CD4-positive, alpha-beta T cell treated with Interferon alpha-2 for 1 hour (primary cell): ENCODE measurements around the gene PITPNM2.

ENCODE experiments used
- DNase-seq, 2 donors: peaks; one replicate each; pipeline ENCODE4 v3.0.0-alpha.2; 2020 to 2022

PITPNM2 gene

DNA sequence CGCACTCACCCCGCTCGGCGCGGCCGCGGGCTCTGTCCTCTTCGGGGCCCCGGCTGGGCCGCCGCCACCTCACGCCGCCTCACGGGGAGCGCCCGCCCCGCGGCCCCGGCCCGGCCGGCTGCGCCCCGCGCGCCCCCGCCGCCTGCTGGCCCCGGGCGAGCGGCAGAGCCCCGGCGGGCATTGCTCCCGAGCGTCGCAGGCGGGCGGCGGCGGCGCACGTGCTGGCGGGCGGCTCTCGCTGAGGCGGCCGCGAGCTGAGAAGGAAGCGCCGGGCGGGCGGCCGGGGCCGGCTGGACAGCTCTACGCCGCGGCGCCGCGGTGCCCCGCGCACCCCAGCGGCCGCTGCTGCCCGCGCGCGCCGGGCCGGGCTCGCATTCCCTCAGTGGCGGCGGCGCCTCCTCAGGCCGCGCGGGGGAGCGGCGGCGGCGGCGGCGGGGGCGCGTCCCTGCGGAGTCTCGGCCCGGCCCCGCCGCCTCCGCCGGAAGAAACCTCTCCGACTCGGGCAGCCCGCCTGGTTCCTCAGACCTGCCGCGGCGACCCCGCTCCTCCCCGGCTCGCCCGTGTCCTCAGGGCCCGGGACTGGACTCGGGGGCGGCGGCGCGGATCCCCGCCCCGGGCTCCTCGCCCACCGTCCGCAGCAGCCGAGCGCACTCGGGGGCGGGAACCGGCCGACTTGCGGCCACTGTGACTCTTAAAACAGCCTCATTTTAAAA is at the start of gene PITPNM2:
Gene PITPNM2 (minus strand): TSS at position 347 of the 713 bp plus-strand sequence. CDS start 116,500 bp downstream, outside the sequence.
- peak; percentile 47 to 67 for DNase-seq

DNA sequence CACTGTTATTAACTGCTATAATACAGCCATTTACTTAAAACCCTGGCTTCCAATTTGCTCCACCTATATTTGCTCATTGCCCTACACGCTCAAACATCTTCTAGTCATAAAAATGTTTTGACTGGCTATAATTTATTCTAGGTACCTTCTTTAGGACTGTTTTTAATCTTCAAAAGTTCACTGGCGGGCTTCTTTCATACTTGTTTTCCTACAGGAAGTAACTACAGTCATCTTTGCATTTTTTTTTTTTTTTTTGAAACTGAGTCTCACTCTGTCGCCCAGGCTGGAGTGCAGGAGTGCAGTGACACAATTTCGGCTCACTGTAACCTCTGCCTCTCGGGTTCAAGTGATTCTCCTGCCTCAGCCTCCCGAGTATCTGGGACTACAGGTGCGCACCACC is 49.5 kb upstream of the PITPNM2 start:
- DNase-seq: peak in 1 of 2 donors; percentile 1

- no peak for DNase-seq
These were observed 49.0 kb upstream of the PITPNM2 start for GRCh38 chr12:123199936-123200335.

DNA sequence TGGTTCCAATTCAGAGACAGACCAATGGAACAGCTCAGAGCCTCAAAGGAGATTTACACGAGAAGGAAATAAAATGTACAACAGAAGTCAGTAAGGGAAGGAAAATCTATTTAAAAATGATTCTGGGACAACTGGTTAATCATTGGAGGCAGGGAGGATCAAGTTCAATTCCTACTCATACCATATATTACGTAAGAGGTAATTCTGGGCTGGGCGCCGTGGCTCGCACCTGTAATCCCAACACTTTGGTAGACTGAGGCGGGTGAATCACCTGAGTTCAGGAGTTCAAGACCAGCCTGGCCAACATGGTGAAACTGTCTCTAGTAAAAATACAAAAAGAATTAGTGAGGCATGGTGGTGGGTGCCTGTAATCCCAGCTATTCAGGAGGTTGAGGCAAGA is 36.7 kb upstream of the PITPNM2 start:
- no peak for DNase-seq

DNA sequence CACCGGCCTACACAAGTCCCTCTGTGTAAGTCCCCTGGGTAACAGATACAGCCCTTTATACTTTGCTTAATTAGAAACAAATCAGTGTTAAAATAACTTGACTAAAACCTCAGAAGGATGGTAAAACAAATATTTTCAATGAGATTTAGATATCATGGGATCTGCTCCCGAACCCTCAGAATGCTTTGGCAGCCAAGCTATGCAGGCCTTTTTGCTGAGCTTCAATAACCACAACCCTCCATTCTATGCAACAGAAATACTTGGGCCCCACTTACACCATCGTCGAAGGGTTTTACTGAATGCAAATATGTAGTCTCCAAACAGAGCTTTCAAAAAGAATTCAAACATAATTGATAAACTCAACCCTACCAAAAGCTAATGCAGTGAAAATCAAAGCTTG is 29.3 kb upstream of the PITPNM2 start:
- DNase-seq: no peak

DNA sequence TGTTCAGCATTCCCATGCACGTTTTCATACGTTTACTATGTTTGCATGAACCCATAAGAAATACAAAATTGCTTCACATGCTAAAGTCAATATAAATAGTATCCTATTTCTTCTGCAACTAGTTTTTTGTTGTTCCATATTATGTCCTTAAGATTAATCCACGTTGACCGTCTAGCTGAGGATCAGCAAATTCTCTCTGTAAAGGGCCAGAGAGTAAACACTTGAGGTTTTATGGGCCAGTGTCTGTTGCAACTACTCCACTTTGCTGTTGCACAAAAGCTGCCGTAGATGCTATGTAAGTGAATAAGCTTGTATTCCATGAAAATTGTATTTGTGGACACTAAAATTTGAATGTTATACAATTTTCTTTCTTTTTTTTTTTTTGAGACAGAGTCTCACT is 21.1 kb upstream of the PITPNM2 start:
- DNase-seq: no peak

GRCh38 chr12:123167329-123167728 is 16.4 kb upstream of the PITPNM2 start:
- no peak for DNase-seq

GRCh38 chr12:123165537-123165936 is 14.6 kb upstream of the PITPNM2 start:
- no peak for DNase-seq

DNA sequence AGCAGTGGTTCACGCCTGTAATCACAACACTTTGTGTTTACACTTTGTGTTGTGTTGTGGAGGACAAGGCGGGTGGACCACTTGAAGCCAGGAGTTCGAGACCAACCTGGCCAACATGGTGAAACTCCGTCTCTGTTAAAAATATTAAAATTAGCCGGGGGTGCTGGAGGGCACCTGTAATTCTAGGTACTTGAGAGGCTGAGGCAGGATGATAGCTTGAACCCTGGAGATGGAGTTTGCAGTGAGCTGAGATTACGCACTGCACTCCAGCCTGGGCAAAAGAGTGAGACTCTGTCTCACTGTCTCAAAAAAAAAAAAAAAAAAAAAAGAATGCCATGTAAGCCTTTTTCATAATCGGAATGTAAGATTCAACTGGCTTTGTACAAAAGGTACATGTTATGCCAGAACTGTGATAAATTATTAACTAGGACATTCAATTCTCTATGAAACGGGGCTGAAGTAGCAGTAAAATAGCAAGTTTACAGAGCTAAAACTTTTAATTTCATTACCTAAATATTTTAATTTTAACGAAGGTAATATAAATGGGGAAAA is 13.9 kb upstream of the PITPNM2 start:
- DNase-seq: no peak

DNA sequence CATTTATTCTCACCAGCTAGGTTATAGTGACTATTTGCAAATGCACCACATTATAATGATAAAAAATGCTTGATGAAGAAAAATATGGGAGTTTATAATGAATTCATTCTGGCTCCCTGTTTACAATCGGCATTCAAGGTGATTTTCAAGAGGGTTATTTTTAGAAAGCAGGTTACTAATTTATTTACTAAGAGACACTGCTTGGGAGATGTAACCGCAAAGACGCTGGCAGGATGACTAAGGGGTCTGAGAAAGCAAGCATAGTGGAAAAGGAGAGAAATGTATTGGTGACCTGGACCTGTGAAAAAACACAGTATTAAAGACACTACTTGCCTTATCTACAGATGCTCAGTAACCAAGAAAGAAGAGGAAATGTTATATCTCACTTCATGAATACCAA is 13.3 kb upstream of the PITPNM2 start:
- DNase-seq: no peak

DNA sequence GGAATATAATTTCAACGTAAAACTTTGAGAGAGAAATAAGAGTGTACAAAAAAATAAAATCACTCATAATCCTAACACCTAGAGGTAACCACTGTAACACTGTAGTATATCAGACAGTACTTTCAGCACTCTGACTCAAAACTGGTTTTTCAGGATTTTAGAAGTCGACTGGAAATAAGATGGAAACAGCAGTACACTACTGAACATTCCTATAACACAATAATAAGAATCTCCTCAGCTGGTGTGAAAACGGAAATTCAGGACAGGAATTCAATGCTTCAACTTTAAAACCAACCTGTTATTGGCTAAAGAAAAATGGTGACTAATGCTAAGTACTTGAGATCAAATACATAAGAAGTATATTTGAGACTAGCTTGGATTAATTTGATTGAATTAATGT is 12.3 kb upstream of the PITPNM2 start:
- DNase-seq: no peak

DNA sequence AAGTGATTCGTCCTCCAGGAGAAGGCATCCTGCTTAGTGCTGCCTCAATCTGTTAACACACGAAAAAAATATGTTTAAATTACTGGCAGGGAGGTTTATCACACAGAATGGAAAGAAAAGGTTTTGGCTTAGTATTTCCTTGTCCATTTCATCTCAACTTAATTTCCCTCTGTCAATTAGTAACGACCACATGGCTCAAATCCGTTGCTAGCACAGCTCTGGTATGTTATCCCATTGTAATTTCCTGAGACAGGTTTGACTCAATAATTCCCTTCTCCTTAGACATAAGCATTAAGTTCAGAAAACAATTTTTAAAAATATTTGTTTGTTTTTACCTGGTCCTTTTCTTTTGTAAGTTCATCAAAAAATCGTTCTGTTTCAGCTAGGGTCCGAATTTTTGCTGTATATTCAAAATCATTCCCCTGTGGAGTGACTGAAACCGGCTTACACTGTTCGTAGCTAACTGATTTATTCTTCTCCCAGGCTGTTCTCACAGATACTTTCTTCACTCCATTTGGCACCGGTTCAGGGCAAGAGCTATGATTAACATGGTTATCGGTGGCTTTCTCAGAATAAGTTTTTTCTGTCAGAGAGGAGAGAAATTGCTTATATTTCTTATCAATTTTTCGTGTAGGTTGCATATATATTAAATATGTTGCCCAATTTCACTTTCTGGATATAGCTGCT is 10.1 kb upstream of the PITPNM2 start:
- DNase-seq: no peak

DNA sequence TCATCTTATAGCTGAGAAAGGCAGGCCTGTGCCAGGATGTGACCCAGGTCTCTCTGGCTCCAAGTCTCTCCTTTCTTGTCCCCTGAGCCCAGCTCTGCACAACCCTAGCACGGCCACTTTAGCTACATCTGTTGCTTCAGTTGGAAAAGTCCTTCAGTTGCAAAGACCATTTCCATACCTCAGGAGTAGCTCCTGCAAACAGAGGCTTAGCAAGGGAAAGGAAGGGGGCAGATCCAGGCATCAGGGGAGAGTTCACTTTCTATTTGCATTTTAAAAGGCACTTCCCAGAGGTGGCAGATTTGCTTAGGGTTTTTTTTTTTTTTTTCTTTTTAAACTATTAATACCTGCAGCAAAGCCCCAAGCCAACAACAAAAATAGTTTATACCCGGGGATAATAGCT is 3.0 kb upstream of the PITPNM2 start:
- DNase-seq: no peak

DNA sequence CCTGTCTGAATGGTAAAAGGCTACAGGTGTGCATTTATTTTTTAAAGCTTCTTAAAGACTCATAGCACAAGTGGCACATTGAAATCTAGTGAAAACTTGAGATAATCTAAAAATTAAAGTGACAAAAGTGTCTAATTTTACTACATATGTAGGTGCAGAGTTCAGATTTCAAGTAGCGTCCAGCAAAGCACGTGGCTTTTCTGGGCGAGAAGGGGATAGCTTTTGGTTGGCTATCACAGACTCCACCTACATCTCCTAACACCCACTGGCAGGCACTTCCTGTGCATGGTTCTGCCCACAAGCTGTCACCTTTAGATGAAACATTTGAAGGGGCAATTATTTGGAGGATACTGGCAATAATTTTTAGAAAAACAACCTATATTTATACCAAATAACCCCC is 1.9 kb upstream of the PITPNM2 start:
- peak in 1 of 2 donors; percentile 16 for DNase-seq

DNA sequence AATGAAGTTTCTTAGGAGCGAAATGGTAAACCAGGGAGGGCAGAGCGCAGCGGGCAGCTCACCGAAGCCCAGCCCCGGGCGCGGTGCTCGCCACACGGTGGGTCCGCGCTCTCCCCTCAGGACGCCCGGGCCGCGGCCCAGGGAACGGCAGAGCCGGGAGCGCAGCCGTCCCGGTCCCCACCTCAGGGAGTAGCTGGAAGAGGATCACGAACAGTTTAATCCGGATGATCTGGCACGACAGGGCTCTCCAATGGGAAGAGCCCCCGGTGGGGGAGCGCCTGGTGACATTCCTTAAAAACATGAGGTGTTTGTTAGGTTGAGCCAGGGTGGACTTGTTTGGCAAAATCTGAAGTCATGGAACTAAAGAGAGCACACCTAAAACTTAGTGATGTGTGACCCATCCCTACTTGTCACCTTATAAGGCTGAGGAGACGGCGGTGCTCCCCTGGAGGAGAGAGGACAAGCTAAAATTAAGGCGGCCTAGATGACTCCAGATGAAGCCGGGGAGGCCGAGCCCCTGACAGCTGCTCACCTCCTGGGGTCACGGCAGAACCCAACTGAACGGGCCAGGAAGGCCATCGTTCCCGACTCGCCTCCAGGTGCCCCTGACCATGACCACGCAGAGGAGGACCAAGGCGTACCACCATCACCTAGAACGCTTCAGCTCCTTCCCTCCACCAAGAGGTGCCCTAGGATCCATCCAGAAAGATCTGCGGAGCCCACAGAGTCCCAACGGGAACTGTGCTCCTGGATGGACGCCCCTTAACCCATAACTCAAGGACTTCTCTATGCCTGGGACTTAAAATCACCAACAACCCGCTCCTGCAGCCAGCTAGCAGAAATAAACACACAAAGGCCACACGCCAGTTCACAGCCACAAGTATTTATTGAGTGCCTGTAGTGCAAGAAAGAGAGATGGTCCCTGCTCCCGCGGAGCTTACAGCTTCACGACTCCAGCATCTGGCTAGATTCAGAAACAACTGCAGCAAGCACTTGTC is 866 bp upstream of the PITPNM2 start:
- no peak for DNase-seq

DNA sequence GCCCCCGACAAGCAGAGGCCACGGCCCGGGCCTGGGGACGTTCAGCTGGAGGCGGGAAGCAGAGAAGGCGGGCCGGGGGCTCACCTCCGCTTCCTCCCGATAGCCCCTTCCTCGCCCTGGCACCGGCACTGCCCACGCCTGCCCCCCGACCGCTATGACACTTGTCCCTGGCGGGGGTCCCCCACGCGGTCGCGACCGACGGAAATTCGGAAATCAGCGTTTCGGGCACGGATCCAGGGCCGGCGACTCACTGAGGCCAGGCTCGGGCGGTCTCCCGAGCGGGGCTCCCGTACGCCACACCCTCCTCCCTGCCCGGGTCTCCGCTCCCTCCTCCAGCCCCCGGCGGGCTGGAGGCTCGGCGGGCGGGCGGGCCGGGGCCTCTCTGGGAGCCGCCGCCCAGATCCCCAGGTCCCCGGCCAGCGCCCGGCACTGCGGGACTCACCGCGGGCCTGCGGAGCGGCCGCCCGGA is 581 bp downstream of the PITPNM2 start:
- DNase-seq: peak in 1 of 2 donors; percentile 19

DNA sequence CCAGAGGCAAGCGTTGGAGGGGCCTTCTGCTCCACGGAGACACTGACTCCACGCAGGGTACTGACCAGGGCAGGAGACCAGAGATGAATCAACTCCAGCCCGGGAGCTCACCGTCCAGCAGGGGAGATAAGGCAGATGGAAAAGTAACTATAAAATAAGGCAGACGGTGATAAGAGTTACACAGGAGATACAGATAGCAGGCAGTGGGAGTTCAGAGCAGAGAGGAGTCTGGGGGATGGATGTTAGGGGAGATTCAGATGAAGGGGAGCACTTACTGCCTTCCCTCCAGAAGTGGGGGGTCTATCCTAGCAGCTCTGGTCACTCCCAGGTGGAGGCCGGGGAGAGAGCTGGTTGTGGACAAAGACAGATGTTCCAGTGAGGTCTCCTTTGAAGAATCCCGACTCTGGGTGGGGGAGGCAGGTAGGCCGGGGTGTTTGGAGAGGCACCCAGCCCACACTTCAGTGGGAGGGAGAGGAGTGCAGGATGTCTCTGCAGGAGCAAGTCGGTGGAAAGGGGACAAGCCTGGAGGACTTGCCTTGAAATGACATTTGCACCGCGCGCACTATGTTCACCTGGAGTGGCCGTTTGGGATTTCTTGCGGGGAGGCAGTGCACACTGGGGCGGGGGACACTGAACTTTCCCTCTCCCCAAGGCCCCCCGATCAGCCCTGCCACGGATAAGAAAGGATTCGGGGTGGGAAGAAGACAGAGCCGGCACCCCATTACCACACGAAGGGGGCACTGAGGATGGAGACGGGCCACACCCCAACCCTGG is 1.2 kb downstream of the PITPNM2 start:
- DNase-seq: no peak

- DNase-seq: no peak
These were observed 1.8 kb downstream of the PITPNM2 start for GRCh38 chr12:123149088-123149487.

GRCh38 chr12:123148655-123149054 is 2.2 kb downstream of the PITPNM2 start:
- DNase-seq: no peak

- no peak for DNase-seq
These were observed 2.7 kb downstream of the PITPNM2 start for GRCh38 chr12:123148223-123148622.

- DNase-seq: no peak
These were observed 5.7 kb downstream of the PITPNM2 start for GRCh38 chr12:123145211-123145610.
